HepG2 (cell line): ENCODE results near the gene BCAS3. TPM values are rescaled to one million over a fixed set of nuclear protein-coding genes. Genes with fewer than 3 reads are reported as not detected.

Experiments used
- ARID2 ChIP-seq: sonication (generic); formaldehyde crosslinking; IDR thresholded peaks from 2 replicates; pipeline ENCODE4 v1.8.1; 2022; ENCODE audit warnings: mild to moderate bottlenecking, missing genetic modification reagents, borderline replicate concordance
- ATRX ChIP-seq: sonication (generic); formaldehyde crosslinking; IDR thresholded peaks from 2 replicates; pipeline ENCODE4 v1.4.0; 2020; ENCODE audit warnings: missing genetic modification reagents, borderline replicate concordance
- ERF ChIP-seq: IDR thresholded peaks from 2 replicates; pipeline ENCODE4 v1.6.1; 2018; ENCODE audit warnings: missing biosample characterization, missing genetic modification reagents
- ESRRA ChIP-seq: sonication (generic); formaldehyde crosslinking; IDR thresholded peaks from 2 replicates; pipeline ENCODE4 v1.5.1; 2020; ENCODE audit warnings: mild to moderate bottlenecking, low read depth, missing genetic modification reagents
- FOXM1 ChIP-seq: sonication (generic); formaldehyde crosslinking; IDR thresholded peaks from 2 replicates; pipeline ENCODE4 v1.5.0; 2020; ENCODE audit warnings: missing genetic modification reagents
- GATA4 ChIP-seq: sonication (generic); IDR thresholded peaks from 2 replicates; pipeline ENCODE4 v1.6.1; 2016; ENCODE audit warnings: antibody characterized with exemption, low read depth, borderline replicate concordance
- HDAC1 ChIP-seq: sonication (generic); formaldehyde crosslinking; IDR thresholded peaks from 2 replicates; pipeline ENCODE4 v1.5.1; 2020; ENCODE audit warnings: mild to moderate bottlenecking, missing genetic modification reagents
- HOXA3 ChIP-seq: sonication (generic); formaldehyde crosslinking; IDR thresholded peaks from 2 replicates; pipeline ENCODE4 v1.5.0; 2020; ENCODE audit warnings: missing genetic modification reagents
- MAZ ChIP-seq, 2 experiments: sonication (generic) in 1 of 2; formaldehyde crosslinking in 1 of 2; IDR thresholded peaks; 2 replicates each; pipeline versions ENCODE4 v1.5.0 to v1.6.1; 2012 to 2020; ENCODE audit warnings: low read depth in 2 of 2, mild to moderate bottlenecking in 2 of 2, borderline replicate concordance in 1 of 2, improper control_type of control experiment in 1 of 2, low read length in 1 of 2, missing genetic modification reagents in 1 of 2, moderate library complexity in 1 of 2
- ZNF510 ChIP-seq: sonication (generic); formaldehyde crosslinking; IDR thresholded peaks from 2 replicates; pipeline ENCODE4 v1.4.0; 2020; ENCODE audit warnings: low read depth, mild to moderate bottlenecking, missing genetic modification reagents
- ZNF567 ChIP-seq: sonication (generic); formaldehyde crosslinking; IDR thresholded peaks from 2 replicates; pipeline ENCODE4 v1.8.1; 2023; ENCODE audit warnings: mild to moderate bottlenecking, missing genetic modification reagents, borderline replicate concordance
- ZNF598 ChIP-seq: sonication (generic); formaldehyde crosslinking; IDR thresholded peaks from 2 replicates; pipeline ENCODE4 v1.5.1; 2020; ENCODE audit warnings: mild to moderate bottlenecking, missing genetic modification reagents, borderline replicate concordance
- polyA plus RNA-seq, 8 experiments: library from polyadenylated mRNA; depleted of rRNA in 3 of 8; stranded (reverse) in 7 of 8; unstranded in 1 of 8; fragments of >200 nt; fragmentation: Illumina TruSeq in 4 of 8; extraction: Trizol in 4 of 8; gene quantifications; 2 replicates each; pipeline versions ENCODE4 v1.2.1 to v1.2.3, GENCODE V29; 2011 to 2016; ENCODE audit warnings: low read depth in 4 of 8, missing spikeins in 1 of 8, mixed read lengths in 1 of 8; ENCODE audit not compliant: insufficient read depth in 1 of 8
- total RNA-seq, 5 experiments: library from RNA; depleted of rRNA; stranded (reverse); fragments of >200 nt; fragmentation: Illumina TruSeq; extraction: Trizol; gene quantifications; 2 replicates each; pipeline ENCODE4 v1.2.3, GENCODE V29; 2016; ENCODE audit warnings: low read depth in 1 of 5
- TF ChIP-seq, protein P1 (sequence below): sonication (generic); formaldehyde crosslinking; IDR thresholded peaks from 2 replicates; pipeline ENCODE4 v1.5.0; 2020; ENCODE audit warnings: missing genetic modification reagents
- TF ChIP-seq, protein P2 (sequence below): sonication (generic); formaldehyde crosslinking; IDR thresholded peaks from 2 replicates; pipeline ENCODE4 v1.4.0; 2020; ENCODE audit warnings: missing genetic modification reagents, low read depth, mild to moderate bottlenecking, borderline replicate concordance
- TF ChIP-seq, protein P3 (sequence below): sonication (generic); formaldehyde crosslinking; IDR thresholded peaks from 2 replicates; pipeline ENCODE4 v1.4.0; 2020; ENCODE audit warnings: missing genetic modification reagents, borderline replicate concordance
- TF ChIP-seq, protein P4 (sequence below): sonication (generic); formaldehyde crosslinking; conservative IDR thresholded peaks from 2 replicates; pipeline ENCODE4 v1.8.0; 2022; ENCODE audit warnings: missing genetic modification reagents
- TF ChIP-seq, protein P5 (sequence below): sonication (generic); formaldehyde crosslinking; conservative IDR thresholded peaks from 2 replicates; pipeline ENCODE4 v1.8.0; 2022; ENCODE audit warnings: mild to moderate bottlenecking, moderate library complexity, missing genetic modification reagents

The BCAS3 gene
- total and polyA plus RNA-seq, 2 of the 13 experiments (the other 11 are each of a cell fraction or from before 2014, with no cell fraction given), result 10.7 to 11.2 TPM

DNA sequence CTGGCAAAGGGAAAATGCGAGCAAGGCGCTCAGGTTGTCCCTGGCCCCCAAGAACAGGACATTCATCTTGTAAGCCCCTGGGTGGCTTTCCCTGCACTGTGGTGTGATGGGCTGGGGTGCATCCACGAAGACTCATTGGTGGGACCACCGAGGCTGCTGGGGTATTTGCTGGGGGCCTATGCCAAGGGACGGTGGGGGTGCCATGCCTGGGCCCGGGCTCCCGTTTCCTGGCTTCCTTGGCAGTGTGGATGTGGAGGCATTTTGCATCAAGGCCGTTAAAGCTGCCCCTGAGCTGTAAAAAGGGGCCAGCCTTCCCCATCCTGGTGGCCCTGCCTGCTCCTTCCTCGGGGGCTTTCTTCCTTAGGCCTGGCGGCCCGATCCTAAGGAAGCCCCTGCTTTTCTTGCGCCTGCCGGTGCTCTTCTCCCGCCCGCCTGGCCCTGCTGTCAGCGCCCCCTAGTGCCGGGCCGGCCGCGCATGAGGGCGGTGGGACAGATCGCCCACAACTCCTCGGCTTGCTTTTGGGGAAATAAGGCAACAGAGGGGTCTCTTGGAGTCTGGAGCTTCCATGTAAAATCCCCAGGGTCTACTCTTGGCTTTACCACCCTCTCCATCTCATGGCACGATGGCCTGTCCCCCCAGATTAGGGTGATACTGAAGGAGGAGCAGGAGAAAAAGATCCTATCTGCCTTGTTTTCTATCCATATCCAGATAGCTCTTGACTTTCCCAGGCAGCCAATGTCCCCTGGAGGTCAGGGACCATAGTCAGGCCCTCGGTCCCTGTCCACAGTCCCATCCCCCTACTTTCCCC, 712.2 kb downstream of the BCAS3 start (continued):
- TF ChIP-seq, protein P1, sequence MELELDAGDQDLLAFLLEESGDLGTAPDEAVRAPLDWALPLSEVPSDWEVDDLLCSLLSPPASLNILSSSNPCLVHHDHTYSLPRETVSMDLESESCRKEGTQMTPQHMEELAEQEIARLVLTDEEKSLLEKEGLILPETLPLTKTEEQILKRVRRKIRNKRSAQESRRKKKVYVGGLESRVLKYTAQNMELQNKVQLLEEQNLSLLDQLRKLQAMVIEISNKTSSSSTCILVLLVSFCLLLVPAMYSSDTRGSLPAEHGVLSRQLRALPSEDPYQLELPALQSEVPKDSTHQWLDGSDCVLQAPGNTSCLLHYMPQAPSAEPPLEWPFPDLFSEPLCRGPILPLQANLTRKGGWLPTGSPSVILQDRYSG, result no peak
- TF ChIP-seq ZNF567 (CRISPR knock-in tag), result 0 out of 2 replicates have a peak, but pooled peaks have one; percentile 66
- TF ChIP-seq, protein P2, sequence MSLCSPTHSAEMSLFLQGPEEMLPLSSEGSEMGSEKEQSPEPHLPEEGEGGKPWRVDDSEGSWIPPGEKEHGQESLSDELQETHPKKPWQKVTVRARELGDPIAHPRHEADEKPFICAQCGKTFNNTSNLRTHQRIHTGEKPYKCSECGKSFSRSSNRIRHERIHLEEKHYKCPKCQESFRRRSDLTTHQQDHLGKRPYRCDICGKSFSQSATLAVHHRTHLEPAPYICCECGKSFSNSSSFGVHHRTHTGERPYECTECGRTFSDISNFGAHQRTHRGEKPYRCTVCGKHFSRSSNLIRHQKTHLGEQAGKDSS (CRISPR knock-in tag), result no peak
- TF ChIP-seq, protein P3, sequence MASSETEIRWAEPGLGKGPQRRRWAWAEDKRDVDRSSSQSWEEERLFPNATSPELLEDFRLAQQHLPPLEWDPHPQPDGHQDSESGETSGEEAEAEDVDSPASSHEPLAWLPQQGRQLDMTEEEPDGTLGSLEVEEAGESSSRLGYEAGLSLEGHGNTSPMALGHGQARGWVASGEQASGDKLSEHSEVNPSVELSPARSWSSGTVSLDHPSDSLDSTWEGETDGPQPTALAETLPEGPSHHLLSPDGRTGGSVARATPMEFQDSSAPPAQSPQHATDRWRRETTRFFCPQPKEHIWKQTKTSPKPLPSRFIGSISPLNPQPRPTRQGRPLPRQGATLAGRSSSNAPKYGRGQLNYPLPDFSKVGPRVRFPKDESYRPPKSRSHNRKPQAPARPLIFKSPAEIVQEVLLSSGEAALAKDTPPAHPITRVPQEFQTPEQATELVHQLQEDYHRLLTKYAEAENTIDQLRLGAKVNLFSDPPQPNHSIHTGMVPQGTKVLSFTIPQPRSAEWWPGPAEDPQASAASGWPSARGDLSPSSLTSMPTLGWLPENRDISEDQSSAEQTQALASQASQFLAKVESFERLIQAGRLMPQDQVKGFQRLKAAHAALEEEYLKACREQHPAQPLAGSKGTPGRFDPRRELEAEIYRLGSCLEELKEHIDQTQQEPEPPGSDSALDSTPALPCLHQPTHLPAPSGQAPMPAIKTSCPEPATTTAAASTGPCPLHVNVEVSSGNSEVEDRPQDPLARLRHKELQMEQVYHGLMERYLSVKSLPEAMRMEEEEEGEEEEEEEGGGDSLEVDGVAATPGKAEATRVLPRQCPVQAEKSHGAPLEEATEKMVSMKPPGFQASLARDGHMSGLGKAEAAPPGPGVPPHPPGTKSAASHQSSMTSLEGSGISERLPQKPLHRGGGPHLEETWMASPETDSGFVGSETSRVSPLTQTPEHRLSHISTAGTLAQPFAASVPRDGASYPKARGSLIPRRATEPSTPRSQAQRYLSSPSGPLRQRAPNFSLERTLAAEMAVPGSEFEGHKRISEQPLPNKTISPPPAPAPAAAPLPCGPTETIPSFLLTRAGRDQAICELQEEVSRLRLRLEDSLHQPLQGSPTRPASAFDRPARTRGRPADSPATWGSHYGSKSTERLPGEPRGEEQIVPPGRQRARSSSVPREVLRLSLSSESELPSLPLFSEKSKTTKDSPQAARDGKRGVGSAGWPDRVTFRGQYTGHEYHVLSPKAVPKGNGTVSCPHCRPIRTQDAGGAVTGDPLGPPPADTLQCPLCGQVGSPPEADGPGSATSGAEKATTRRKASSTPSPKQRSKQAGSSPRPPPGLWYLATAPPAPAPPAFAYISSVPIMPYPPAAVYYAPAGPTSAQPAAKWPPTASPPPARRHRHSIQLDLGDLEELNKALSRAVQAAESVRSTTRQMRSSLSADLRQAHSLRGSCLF, result no peak
- TF ChIP-seq ZNF598, result no peak
- TF ChIP-seq, protein P4, sequence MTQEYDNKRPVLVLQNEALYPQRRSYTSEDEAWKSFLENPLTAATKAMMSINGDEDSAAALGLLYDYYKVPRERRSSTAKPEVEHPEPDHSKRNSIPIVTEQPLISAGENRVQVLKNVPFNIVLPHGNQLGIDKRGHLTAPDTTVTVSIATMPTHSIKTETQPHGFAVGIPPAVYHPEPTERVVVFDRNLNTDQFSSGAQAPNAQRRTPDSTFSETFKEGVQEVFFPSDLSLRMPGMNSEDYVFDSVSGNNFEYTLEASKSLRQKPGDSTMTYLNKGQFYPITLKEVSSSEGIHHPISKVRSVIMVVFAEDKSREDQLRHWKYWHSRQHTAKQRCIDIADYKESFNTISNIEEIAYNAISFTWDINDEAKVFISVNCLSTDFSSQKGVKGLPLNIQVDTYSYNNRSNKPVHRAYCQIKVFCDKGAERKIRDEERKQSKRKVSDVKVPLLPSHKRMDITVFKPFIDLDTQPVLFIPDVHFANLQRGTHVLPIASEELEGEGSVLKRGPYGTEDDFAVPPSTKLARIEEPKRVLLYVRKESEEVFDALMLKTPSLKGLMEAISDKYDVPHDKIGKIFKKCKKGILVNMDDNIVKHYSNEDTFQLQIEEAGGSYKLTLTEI (CRISPR knock-in tag), result no peak
- peak; percentile 71 for TF ChIP-seq HOXA3 (CRISPR knock-in tag)
- TF ChIP-seq ARID2 (CRISPR knock-in tag), result no peak
- no peak for TF ChIP-seq ATRX (CRISPR knock-in tag)
- TF ChIP-seq MAZ (IDR thresholded peaks at IDR 0.05; ENCODE audit: borderline replicate concordance, low read depth, low read length), result no peak
- TF ChIP-seq MAZ (CRISPR knock-in tag; IDR thresholded peaks at IDR 0.05; ENCODE audit: low read depth), result no peak
- TF ChIP-seq ERF (CRISPR knock-in tag), result 0 out of 2 replicates have a peak, but pooled peaks have one; percentile 41
- peak; percentile 24; the same call in 1 of the 2 replicates for TF ChIP-seq HDAC1 (CRISPR knock-in tag)
- no peak; the same call in 1 of the 2 replicates for TF ChIP-seq ESRRA (CRISPR knock-in tag)
- TF ChIP-seq, protein P5, sequence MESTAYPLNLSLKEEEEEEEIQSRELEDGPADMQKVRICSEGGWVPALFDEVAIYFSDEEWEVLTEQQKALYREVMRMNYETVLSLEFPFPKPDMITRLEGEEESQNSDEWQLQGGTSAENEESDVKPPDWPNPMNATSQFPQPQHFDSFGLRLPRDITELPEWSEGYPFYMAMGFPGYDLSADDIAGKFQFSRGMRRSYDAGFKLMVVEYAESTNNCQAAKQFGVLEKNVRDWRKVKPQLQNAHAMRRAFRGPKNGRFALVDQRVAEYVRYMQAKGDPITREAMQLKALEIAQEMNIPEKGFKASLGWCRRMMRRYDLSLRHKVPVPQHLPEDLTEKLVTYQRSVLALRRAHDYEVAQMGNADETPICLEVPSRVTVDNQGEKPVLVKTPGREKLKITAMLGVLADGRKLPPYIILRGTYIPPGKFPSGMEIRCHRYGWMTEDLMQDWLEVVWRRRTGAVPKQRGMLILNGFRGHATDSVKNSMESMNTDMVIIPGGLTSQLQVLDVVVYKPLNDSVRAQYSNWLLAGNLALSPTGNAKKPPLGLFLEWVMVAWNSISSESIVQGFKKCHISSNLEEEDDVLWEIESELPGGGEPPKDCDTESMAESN, result 0 out of 2 replicates have a peak, but pooled peaks have one; percentile 45
- TF ChIP-seq GATA4, result no peak
- TF ChIP-seq ZNF510 (CRISPR knock-in tag), result 0 out of 2 replicates have a peak, but pooled peaks have one; percentile 71
- TF ChIP-seq FOXM1 (CRISPR knock-in tag), result no peak
